Sigmoid colon (tissue), 7 donors: ENCODE results near the gene LRRIQ4. TPM values are rescaled to one million over a fixed set of nuclear protein-coding genes. Genes with fewer than 3 reads are reported as not detected.

Source experiments
- DNase-seq: peaks from one replicate; pipeline ENCODE4 v3.0.0-alpha.2; 2019
- H3K27ac ChIP-seq, 4 donors: fragments of 200-600 bp; sonication (generic); one replicate each; pipeline ENCODE4 v1.5.1; 2016 to 2019; ENCODE audit warnings: mild to moderate bottlenecking in 1 of 4
- H3K27me3 ChIP-seq, 3 donors: fragments of 200-600 bp; sonication (generic); one replicate each; pipeline ENCODE4 v1.5.1; 2019; ENCODE audit warnings: mild to moderate bottlenecking in 1 of 3
- H3K36me3 ChIP-seq, 4 donors: fragments of 200-600 bp; sonication (generic); one replicate each; pipeline ENCODE4 v1.5.1; 2016 to 2019
- H3K4me1 ChIP-seq, 4 donors: fragments of 200-600 bp; sonication (generic); one replicate each; pipeline ENCODE4 v1.5.1; 2017 to 2019
- H3K4me3 ChIP-seq, 4 donors: fragments of 200-600 bp; sonication (generic); one replicate each; pipeline ENCODE4 v1.5.1; 2017 to 2019; ENCODE audit warnings: mild to moderate bottlenecking in 2 of 4, moderate library complexity in 1 of 4
- H3K9me3 ChIP-seq, 4 donors: fragments of 200-600 bp in 3 of 4; sonication (generic) in 3 of 4; one replicate each; pipeline versions ENCODE4 v1.5.1 to v1.6.1; 2013 to 2019
- CTCF ChIP-seq, 4 experiments: fragments of 450-650 bp in 3 of 4; fragments of 200-600 bp in 1 of 4; IDR thresholded peaks; one replicate each; pipeline ENCODE4 v1.5.1; 2016 to 2019; ENCODE audit warnings: antibody characterized with exemption in 4 of 4, mild to moderate bottlenecking in 3 of 4, moderate library complexity in 2 of 4
- EP300 ChIP-seq, 4 donors: sonication (generic); formaldehyde crosslinking; IDR thresholded peaks; one replicate each; pipeline ENCODE4 v1.6.1; 2017; ENCODE audit warnings: antibody characterized with exemption in 4 of 4
- POLR2A ChIP-seq, 2 donors: fragments of 450-650 bp; IDR thresholded peaks; one replicate each; pipeline ENCODE4 v1.6.1; 2016; ENCODE audit warnings: antibody characterized with exemption in 2 of 2, mild to moderate bottlenecking in 2 of 2, moderate library complexity in 2 of 2
- POLR2AphosphoS5 ChIP-seq, 4 donors: sonication (generic); formaldehyde crosslinking; IDR thresholded peaks; one replicate each; pipeline ENCODE4 v1.6.1; 2017; ENCODE audit warnings: antibody characterized with exemption in 4 of 4
- whole genome bisulfite sequencing, 2 donors: extraction: QIAGEN DNeasy Blood & Tissue Kit; methylation state at CpG; one replicate each; pipeline ENCODE4 v1.1.7; 2013; 5-methylcytosine and 5-hydroxymethylcytosine counted together
- intact Hi-C: fragments of 100-400 bp; cut with DNase I; formaldehyde crosslinking; loops from one replicate; pipeline ENCODE4 v1.15.1; 2023
- polyA plus RNA-seq, 3 donors: library from polyadenylated mRNA; stranded (reverse); fragments of 200-250 nt; gene quantifications; one replicate each; pipeline ENCODE4 v1.2.3, GENCODE V29; 2013
- total RNA-seq, 4 donors: library from RNA; depleted of rRNA; stranded (reverse); fragments of >200 nt; gene quantifications; one replicate each; pipeline ENCODE4 v1.1.0, GENCODE V29; 2016
- donor health status: healthy with polysubstance abuse.
- donor health status: Bipolar disorder and iron deficiency.
- donor health status: healthy.

Gene LRRIQ4
- total RNA-seq (not detected), polyA plus RNA-seq (not detected)

DNA sequence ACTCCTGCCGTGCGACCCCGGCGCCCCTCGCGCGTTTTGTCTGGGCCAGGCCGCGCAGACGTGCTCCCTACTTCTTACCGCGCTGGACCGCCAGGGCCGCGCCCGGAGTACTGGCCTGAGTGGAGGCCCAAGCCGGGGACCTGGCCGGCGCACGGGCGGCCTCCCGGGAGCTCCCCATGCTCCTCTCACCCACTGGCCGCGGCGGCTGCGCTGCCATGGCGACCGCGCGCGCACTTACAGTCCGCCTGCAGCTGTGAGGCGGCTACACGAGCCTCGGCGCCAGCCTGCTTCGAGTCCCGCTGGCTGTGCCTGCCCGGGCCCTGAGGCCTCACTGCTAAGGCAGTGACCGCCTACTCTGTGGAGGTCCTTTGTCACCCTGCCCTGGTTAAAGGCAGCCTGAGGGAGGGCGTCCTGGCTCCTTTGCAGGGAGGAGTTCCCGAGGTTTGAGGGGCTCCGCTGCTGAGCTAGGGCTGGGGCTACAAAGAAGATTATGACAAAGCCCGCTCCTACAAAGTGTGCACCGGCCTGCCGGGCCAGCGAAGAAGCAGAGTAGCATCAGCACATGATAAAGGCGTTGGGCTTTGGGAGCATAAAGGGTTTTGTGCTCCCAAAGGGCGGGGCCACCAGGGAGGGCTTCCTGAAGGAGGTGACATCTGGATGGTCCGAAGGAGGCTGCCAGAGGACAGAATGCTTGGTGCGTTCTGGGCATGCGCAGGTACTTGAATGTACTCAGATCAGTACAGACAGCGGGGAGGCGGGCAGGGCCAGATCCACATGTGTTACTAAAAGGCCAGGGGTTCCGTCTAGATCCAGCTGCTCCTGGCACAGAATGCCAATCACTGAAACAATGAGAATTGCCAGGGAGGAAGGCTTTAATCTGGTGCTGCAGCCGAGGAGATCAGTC is at the start of gene LRRIQ4, which contains the start of gene LRRC34:
TSS of gene LRRIQ4 (plus strand) at position 539 of the 904 bp plus-strand sequence. CDS start 9,052 bp downstream, outside the sequence.
TSS of gene LRRC34 (minus strand) at position 573 of the 904 bp plus-strand sequence. CDS start at position 217, 356 bp downstream.
- H3K4me1 ChIP-seq, result peaks cover 0 to 24% (median 16%) of the 10 kb centered on the region in 4 donors
- H3K36me3 ChIP-seq, result no peaks in the 10 kb centered on the region
- peaks cover 0 to 3% (median 0%) of the 10 kb centered on the region in 4 donors for H3K9me3 ChIP-seq
- no peaks in the 10 kb centered on the region for H3K27me3 ChIP-seq
- peak; percentile 87 for DNase-seq
- H3K27ac ChIP-seq, result peak within 1 kb of the TSS; percentile 73 to 82 (median 76)
- 4 to 5% methylated on average over 56 of the region's 56 CpGs for WGBS, 2 donors
- peak within 1 kb of the TSS; percentile 54 to 72 (median 58) for H3K4me3 ChIP-seq
- intact Hi-C loops, result loop anchor here (5.0 kb wide), 1 partner anchor 40 kb away; the partner anchor contains the start of gene MYNN
- TF ChIP-seq EP300 (IDR thresholded peaks at IDR 0.05) (no peak), POLR2AphosphoS5 (IDR thresholded peaks at IDR 0.05) (peak in 1 of 4 donors; percentile 6)

GRCh38 chr3:169764312-169764881 is 48.3 kb upstream of the LRRIQ4 start:
- peak; percentile 87 for DNase-seq
- no peaks in the 10 kb centered on the region for H3K36me3 ChIP-seq
- peak overlapping the region; percentile 69 to 74 (median 72) for H3K4me3 ChIP-seq
- no peaks in the 10 kb centered on the region for H3K27me3 ChIP-seq
- intact Hi-C loops, result loop anchor here (2.0 to 10.0 kb wide), 3 partner anchors 102 to 620 kb away; partner anchors contain the start of genes MECOM and SEC62
- H3K27ac ChIP-seq, result peak overlapping the region; percentile 93 to 95 (median 94)
- peak in 3 of 4 donors; percentile 13 to 64 (median 53) for TF ChIP-seq POLR2AphosphoS5 (IDR thresholded peaks at IDR 0.05)
- no peak for TF ChIP-seq POLR2A (IDR thresholded peaks at IDR 0.05)
- TF ChIP-seq CTCF (IDR thresholded peaks at IDR 0.05), result no peak
- no peak for TF ChIP-seq EP300 (IDR thresholded peaks at IDR 0.05)
- peaks cover 0 to 13% (median 4%) of the 10 kb centered on the region in 4 donors for H3K4me1 ChIP-seq
- peaks cover 0 to 2% (median 0%) of the 10 kb centered on the region in 4 donors for H3K9me3 ChIP-seq
- WGBS, 2 donors, result 0% methylated on average over 46 of the region's 46 CpGs

GRCh38 chr3:169764882-169765612 is 47.6 kb upstream of the LRRIQ4 start, which contains the start of gene TERC:
TERC (minus strand) TSS chr3:169765060.
- WGBS, 2 donors, result 7 to 8% methylated on average over 42 of the region's 42 CpGs
- Histone ChIP-seq H3K27me3 (no peaks in the 10 kb centered on the region), H3K4me1 (peaks cover 0 to 17% (median 4%) of the 10 kb centered on the region in 4 donors), H3K36me3 (no peaks in the 10 kb centered on the region), H3K27ac (peak within 1 kb of the TSS; percentile 93 to 95 (median 94)), H3K4me3 (peak within 1 kb of the TSS; percentile 69 to 74 (median 72)), H3K9me3 (peaks cover 0 to 2% (median 0%) of the 10 kb centered on the region in 4 donors)
- intact Hi-C loops, result loop anchor here (2.0 to 10.0 kb wide), 3 partner anchors 103 to 620 kb away; partner anchors contain the start of genes MECOM and SEC62
- TF ChIP-seq CTCF (IDR thresholded peaks at IDR 0.05), result no peak
- TF ChIP-seq POLR2A (IDR thresholded peaks at IDR 0.05), result peak; percentile 99
- peak in 1 of 4 donors; percentile 11 for TF ChIP-seq EP300 (IDR thresholded peaks at IDR 0.05)
- TF ChIP-seq POLR2AphosphoS5 (IDR thresholded peaks at IDR 0.05), result peak; percentile 97 to 99 (median 98)
- peak; percentile 98 for DNase-seq

DNA sequence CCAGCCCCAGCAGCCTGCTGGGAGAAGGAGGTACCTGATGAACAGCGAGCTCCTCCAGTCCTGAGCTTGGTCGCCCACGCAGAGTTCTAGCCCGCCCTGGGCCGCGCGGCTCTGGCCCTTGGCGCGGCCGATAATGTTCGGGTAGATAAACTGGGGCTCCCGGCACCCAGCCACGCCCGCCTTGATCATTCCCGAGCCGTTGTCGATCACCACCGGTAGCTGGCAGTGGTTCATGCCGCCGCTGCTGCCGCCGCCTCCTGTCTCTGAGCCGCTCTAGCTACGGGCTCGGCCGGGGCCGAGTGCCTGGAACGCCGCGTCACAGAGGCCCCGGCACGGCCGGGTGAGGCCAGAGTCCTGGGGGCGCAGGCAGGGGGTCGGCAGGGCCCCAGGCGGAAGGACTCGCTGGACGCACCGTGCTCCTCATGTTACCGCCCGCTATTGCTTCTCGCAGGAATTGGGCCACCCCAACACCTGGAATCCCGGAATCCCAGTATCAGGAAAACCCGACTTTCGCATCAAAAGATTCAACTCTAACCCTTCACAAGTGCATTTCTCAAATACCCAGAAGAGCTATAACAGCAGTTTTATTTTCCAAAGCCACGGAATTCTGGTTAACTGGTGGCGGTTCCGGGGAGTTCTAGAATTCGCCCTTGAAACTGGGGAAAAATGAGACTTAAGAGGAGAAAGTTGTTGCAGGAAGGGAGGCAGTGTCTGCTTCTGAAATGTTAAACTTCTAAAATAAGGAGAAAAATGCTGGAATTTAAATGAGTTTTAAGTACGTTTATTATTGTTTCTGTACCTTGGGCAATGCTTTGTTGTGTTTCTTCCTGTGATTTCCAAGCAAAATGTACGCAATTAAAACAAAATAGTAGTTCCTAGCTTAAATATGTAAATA is 43.1 kb upstream of the LRRIQ4 start, which contains the start of gene ACTRT3:
TSS of gene ACTRT3 (minus strand) at position 275 of the 895 bp plus-strand sequence. CDS start at position 234, 41 bp downstream.
- Histone ChIP-seq H3K4me1 (peaks cover 0 to 14% (median 8%) of the 10 kb centered on the region in 4 donors), H3K4me3 (peak within 1 kb of the TSS; percentile 49 to 79 (median 74)), H3K9me3 (no peaks in the 10 kb centered on the region), H3K27ac (peak within 1 kb of the TSS; percentile 81 to 91 (median 91)), H3K27me3 (no peaks in the 10 kb centered on the region), H3K36me3 (peaks cover 0 to 4% (median under 1%) of the 10 kb centered on the region in 4 donors)
- peak; percentile 79 for DNase-seq
- intact Hi-C loops, result loop anchor here (5.0 to 10.0 kb wide), 2 partner anchors 43 to 625 kb away; partner anchors contain the start of genes LRRC34 and LRRIQ4
- 1 to 2% methylated on average over 51 of the region's 51 CpGs for WGBS, 2 donors
- TF ChIP-seq POLR2AphosphoS5 (IDR thresholded peaks at IDR 0.05), result peak in 2 of 4 donors; percentile 28 to 53
- TF ChIP-seq POLR2A (IDR thresholded peaks at IDR 0.05), result peak; percentile 3 to 14
- no peak for TF ChIP-seq EP300 (IDR thresholded peaks at IDR 0.05)
- TF ChIP-seq CTCF (IDR thresholded peaks at IDR 0.05), result no peak
